Keratinocyte (primary cell): ENCODE results near the gene TRIM3.

ENCODE experiments used
- EZH2 ChIP-seq: IDR thresholded peaks from one replicate; pipeline ENCODE4 v1.6.1; 2012; ENCODE audit warnings: inconsistent platforms, mild to moderate bottlenecking, low read length, moderate library complexity
- TF ChIP-seq, protein P1 (sequence below), 3 experiments: IDR thresholded peaks in 1 of 3; conservative IDR thresholded peaks in 1 of 3; optimal IDR thresholded peaks in 1 of 3; 2 replicates in 2 of 3; 3 replicates in 1 of 3; pipeline versions ENCODE3 to v1.5.1; 2011; ENCODE audit warnings: low read length in 3 of 3, mild to moderate bottlenecking in 3 of 3, moderate library complexity in 2 of 3, control low read depth in 1 of 3, inconsistent platforms in 1 of 3; ENCODE audit not compliant: insufficient read depth in 2 of 3; ENCODE audit errors: extremely low read depth in 1 of 3

DNA sequence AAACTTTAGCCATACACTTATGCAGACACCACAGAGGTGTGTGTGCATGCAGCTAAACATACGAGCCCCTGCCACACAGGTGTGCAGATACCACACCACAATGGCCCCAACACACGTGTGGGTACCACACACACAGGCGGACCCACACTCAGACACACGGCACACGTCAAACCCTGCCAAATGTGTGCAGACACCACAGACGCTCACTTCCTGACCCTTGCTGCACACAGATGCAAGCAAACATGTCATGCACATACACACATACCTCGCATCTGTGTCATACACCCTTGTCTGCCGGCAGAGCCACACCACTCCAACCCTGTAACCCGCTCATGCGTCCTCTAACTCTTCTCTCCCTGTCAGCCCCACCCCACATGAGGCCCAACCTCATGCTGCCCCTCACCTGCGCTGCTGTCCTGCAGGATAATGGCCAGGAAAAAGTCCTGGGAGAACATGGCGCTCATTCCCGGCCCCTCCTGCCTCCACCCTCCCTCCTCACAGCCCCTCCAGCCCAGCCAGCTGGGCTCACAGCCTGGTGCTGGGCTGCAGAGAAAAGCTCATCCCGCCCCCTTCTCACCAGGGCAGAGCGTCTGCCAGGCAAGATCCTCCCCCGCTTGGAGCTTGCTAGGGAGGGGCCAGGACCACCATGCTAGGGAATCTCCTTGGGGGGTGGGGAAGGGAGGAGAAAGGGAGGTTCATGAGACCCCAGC lies 69.2 kb downstream of the TRIM3 start:
- TF ChIP-seq, protein P1, sequence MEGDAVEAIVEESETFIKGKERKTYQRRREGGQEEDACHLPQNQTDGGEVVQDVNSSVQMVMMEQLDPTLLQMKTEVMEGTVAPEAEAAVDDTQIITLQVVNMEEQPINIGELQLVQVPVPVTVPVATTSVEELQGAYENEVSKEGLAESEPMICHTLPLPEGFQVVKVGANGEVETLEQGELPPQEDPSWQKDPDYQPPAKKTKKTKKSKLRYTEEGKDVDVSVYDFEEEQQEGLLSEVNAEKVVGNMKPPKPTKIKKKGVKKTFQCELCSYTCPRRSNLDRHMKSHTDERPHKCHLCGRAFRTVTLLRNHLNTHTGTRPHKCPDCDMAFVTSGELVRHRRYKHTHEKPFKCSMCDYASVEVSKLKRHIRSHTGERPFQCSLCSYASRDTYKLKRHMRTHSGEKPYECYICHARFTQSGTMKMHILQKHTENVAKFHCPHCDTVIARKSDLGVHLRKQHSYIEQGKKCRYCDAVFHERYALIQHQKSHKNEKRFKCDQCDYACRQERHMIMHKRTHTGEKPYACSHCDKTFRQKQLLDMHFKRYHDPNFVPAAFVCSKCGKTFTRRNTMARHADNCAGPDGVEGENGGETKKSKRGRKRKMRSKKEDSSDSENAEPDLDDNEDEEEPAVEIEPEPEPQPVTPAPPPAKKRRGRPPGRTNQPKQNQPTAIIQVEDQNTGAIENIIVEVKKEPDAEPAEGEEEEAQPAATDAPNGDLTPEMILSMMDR (optimal IDR thresholded peaks at IDR 0.05 in 1 of 3, IDR thresholded peaks at IDR 0.05 in 1 of 3, conservative IDR thresholded peaks at IDR 0.05 in 1 of 3; ENCODE audit: extremely low read depth in 1 of 3, insufficient read depth in 2 of 3, low read length in 3 of 3) = no peak
- TF ChIP-seq EZH2 = no peak
